HL-60 (cell line): Measurements from ENCODE around the gene FHL1.

Experiments used
- DNase-seq, 2 experiments: peaks; one replicate each; pipeline ENCODE4 v3.0.0-alpha.2; 2010 to 2020; ENCODE audit warnings: low read depth in 1 of 2, low spot score in 1 of 2
- H3K27ac ChIP-seq: fragments of 250-450 bp; sonication (Bioruptor Pico); replicated peaks from 2 replicates; pipeline ENCODE4 v1.5.1; 2020; ENCODE audit warnings: mild to moderate bottlenecking, moderate library complexity
- H3K27me3 ChIP-seq: fragments of 250-450 bp; sonication (Bioruptor Pico); 2 replicates; pipeline ENCODE4 v1.5.1; 2021; ENCODE audit warnings: mild to moderate bottlenecking, moderate library complexity; ENCODE audit not compliant: insufficient read depth, poor library complexity, severe bottlenecking
- H3K4me3 ChIP-seq: replicated peaks from 2 replicates; pipeline ENCODE4 v1.5.1; 2011; ENCODE audit warnings: mild to moderate bottlenecking, control low read depth, low read length; ENCODE audit not compliant: insufficient read depth
- CTCF ChIP-seq: IDR thresholded peaks from one replicate; pipeline ENCODE4 v1.5.1; 2011; ENCODE audit warnings: low read length, control low read depth, inconsistent platforms; ENCODE audit not compliant: insufficient read depth
- GABPA ChIP-seq: IDR thresholded peaks from 2 replicates; pipeline ENCODE4 v1.6.1; 2012; ENCODE audit warnings: low read depth
- POLR2AphosphoS5 ChIP-seq: IDR thresholded peaks from 2 replicates; pipeline ENCODE4 v1.6.1; 2012; ENCODE audit warnings: low read depth
- REST ChIP-seq: IDR thresholded peaks from 2 replicates; pipeline ENCODE4 v1.6.1; 2012; ENCODE audit warnings: low read depth; ENCODE audit not compliant: insufficient replicate concordance
- SPI1 ChIP-seq: IDR thresholded peaks from 2 replicates; pipeline ENCODE4 v1.6.1; 2012; ENCODE audit warnings: low read depth, mild to moderate bottlenecking, borderline replicate concordance

The FHL1 gene

GRCh38 chrX:136203438-136203837 is 56.1 kb downstream of the FHL1 start:
- no peak for DNase-seq
- Histone ChIP-seq H3K27me3 (no peaks in the 10 kb centered on the region), H3K27ac (no peak overlapping the region), H3K4me3 (no peak overlapping the region)
- TF ChIP-seq POLR2AphosphoS5 (no peak), SPI1 (no peak), REST (no peak), GABPA (no peak), CTCF (no peak)

GRCh38 chrX:136203951-136204350 is 56.6 kb downstream of the FHL1 start:
- DNase-seq: no peak
- Histone ChIP-seq H3K27me3 (no peaks in the 10 kb centered on the region), H3K27ac (no peak overlapping the region), H3K4me3 (no peak overlapping the region)
- TF ChIP-seq CTCF: no peak
- TF ChIP-seq REST: no peak
- no peak for TF ChIP-seq POLR2AphosphoS5
- TF ChIP-seq SPI1: no peak
- TF ChIP-seq GABPA: no peak

- Histone ChIP-seq H3K4me3 (no peak overlapping the region), H3K27me3 (no peaks in the 10 kb centered on the region), H3K27ac (no peak overlapping the region)
- no peak for TF ChIP-seq POLR2AphosphoS5
- no peak for TF ChIP-seq SPI1
- no peak for TF ChIP-seq GABPA
- TF ChIP-seq CTCF: no peak
- no peak for TF ChIP-seq REST
- DNase-seq: peak in 1 of 2 experiments; percentile 25
Measured at GRCh38 chrX:136204571-136204970, 57.2 kb downstream of the FHL1 start.
